Dedifferentiated amniotic fluid mesenchymal stem cell (primary cell): Measurements from ENCODE around the gene SSNA1.

Experiments
- DNase-seq: peaks from one replicate; pipeline ENCODE4 v3.0.0-alpha.2; 2016; ENCODE audit errors: extremely low spot score

SSNA1 gene

DNA sequence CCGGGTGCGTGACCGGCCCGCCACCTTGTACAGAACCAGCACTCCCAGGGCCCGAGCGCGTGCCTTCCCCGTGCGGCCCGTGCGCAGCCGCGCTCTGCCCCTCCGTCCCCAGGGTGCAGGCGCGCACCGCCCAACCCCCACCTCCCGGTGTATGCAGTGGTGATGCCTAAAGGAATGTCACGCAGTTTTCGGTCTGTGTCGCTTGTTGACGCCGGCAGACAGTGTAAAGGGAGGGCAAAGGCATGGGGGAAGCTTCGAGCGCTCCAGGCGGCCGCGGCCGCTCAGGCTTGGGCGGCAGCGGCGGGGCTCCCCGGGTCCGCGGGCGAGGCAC lies 19.9 kb upstream of the SSNA1 start:
- no peak for DNase-seq

DNA sequence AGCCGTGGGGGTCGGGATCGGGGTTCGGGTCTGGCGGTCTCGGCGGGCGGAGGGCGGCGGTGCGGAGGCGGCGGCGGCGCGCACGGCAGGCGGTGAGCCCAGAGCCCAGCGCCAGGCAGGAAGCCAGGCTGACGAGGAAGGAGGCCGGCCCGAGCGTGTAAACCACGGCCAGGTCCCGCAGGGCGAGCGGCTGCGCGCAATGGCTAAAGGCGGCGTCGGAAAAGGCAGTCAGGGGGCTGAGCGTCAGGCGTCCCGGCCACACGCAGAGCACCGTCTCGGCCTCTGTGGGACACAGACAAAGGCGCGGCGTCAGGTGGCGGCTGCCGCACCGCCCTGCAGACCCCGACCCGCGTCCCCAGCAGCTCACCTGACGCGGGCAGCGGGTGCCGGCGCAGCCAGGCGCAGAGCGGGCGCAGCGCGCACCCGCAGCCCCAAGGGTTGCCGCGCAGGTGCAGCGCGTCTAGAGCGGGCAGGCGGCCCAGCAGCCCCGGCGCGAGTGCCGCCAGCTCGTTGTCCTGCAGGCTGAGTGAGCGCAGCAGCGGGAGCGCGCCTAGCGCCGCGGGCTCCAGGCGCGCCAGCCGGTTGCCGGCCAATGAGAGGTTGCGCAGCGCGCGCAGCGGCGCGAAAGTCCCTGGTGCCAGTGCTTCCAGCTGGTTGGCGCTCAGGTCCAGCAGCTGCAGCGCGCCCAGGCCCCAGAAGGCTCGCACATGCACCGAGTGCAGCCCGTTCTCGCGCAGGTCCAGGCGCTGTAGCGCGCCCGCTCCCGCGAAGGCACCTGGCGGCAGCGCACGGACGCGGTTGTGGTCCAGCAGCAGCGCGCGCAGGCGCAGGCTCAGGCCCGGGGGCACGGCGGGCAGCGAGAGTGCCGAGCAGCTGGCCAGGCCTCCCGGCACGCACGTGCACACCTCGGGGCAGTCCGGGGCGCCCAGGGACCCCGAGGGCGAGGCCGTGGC lies 19.3 kb upstream of the SSNA1 start:
- no peak for DNase-seq

DNA sequence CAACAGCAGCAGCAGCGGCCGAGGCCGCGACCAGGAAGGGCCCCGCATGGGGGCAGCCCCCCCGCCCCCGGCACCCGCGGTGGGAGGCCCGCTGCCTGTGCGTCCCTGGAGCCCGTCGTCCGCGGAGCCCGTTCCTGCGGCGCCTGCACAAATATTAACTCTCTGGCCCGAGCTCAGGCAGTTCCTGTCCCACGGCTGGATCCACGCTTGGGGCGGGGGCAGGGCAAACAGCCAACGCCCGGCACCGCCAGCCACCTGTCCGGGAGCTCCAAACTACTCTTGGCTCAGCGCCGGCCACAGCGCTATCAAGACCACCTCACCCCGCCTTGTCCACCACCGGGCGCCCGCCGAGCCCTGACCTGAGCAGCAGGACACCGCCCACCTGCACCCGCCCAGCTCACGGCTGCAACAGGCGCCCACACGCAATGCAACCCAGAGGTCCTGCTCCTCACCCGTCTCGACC lies 18.5 kb upstream of the SSNA1 start, which contains the start of gene LRRC26:
Gene LRRC26 (minus strand): TSS at position 156 of the 463 bp plus-strand sequence. CDS start 108 bp downstream, at position 48.
- DNase-seq, result no peak

DNA sequence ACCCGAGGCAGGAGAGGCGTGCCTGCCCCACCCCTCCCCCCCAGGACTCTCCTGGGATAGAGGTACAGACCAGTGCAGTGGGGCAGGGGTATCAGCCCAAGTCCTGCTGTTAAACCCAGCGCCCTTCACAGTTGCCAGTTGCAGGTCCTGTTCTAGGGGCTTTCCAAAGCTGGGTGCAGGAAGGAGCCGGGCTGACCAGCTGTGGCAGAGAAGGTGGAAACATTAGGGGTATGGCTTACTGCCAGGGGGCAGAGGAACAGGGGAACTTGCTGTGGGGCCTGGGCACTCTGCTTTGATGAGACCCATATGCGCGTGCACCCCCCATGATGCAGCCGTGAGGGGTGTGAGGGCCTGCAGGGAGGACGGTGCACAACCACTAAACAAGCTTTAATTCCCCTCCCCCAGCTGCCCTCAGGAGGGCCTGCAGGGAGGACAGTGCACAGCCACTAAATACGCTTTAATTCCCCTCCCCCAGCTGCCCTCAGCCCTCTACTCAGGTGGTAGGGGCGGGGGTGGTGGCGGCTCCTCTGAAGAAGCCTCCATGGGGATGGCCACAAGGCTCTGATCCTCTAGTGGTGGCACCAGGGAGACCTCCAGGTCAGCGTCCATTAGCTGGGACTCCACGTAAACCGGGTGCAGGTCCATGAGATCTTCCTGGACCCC lies 17.9 kb upstream of the SSNA1 start:
- no peak for DNase-seq

DNA sequence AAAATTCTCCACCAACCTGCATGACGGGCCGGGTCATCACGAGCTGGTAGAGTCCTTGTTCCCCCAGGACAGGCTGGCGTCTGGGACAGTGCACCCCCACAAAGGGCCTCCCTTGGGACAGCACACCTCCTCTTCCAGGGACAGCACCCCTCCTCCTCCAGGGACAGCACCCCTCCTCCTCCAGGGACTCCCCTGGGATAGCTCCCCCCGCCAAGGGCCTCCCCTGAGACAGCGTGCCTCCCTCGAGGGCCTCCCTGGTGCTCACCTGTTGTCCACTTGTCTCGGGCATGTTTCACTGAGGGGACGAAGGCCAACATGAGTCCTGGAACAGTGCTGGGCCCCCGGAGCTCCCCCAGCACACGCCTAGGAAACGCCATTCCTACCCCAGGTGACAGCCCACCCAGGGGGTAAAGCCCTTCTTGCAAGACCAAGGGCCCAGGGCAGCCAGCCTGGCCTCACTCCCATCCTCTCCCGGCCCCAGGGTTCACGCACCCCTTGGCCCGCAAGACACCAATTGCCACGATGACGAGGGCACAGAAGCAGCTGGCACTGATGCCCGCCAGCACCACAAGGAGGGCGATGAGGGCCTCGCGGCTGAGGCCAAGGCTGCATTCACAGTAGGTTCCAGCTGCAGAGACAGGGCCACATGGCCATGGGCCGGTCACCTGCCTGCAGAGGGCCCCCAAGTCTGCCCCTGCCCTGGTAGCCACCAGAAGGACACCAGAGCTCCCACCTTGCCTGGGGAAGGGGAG lies 17.2 kb upstream of the SSNA1 start:
- DNase-seq, result no peak

DNA sequence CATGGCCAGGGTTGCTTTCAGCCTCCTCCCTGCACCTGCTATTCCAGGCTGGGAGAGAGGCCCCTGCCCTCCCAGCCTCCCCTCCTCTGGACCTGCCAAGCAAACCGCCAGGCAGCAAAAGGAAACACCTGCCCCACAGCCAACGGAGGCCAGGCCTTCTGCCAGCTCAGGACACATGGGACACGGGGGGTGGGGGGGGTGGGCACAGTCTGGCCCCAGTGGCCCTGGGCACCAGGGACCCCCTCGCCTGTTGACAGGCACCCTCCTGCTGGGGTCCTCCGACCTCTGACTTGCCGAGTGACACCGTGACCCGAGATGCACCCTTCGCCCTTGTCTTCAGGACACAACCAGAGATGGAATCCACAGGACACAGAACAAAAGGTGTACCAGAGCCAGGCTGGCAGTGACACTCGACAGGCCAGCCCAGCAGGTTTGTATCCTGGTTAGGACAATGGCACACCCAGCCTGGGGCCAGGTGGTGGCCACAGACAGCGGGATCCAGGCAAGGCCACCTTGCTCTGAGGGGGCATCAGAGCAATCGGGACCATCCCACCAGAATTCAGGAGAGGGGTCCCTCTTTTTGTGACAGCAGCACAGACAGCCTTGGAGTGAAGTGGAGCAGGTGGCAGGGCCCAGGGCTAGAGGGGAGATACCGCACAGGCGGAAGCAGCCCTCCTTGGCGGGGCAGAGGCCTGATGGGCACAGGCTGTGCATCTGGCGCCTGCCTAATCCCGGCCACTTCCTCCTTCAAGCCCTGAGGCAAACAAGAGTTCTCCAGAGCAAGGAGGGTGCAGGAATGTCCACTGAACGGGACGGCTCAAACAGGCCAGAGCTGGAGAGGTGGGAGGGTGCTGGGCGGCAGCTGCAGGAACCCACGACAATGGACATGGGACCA lies 15.3 kb upstream of the SSNA1 start:
- DNase-seq, result no peak

DNA sequence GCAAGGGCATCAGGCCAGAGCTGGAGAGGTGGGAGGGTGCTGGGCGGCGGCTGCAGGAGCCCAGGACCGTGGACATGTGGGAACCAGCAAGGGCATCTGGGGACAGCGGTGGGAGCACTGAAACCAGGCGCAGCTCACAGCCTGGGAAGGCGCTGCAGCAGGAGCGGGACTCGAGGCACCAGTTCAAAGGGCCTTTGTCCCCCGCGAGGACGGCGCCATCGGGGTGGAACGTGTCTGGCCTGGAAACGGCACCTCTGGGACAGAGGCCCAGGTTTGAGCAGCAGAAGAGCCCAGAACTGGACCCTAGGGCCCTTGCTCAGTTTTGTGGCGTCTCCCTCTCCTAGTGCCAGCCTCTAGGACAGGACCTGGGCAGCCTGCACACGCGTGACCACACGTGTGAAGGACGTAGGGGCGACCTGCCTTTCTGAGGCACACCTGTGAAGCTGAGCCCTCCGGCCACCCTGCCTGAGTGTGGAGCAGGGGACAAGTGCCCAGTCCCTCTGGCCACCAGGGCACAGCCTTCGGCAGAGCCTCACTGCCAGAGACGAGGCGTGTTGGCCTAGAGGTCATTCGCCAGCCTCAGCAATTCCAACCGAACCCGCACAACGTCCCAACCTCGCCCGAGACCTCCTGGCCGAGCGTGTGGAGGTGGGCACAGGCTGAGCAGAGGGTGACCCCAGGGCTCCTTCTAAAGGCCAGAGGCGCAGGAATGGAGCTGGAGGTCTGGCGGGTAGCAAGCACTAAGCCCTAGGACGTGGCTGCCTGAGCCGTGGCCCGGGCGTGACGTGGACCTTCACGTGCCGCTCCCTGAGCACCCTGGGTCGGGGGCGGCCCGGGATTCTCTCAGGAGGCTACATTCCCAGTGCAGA lies 14.4 kb upstream of the SSNA1 start:
- DNase-seq, result no peak

DNA sequence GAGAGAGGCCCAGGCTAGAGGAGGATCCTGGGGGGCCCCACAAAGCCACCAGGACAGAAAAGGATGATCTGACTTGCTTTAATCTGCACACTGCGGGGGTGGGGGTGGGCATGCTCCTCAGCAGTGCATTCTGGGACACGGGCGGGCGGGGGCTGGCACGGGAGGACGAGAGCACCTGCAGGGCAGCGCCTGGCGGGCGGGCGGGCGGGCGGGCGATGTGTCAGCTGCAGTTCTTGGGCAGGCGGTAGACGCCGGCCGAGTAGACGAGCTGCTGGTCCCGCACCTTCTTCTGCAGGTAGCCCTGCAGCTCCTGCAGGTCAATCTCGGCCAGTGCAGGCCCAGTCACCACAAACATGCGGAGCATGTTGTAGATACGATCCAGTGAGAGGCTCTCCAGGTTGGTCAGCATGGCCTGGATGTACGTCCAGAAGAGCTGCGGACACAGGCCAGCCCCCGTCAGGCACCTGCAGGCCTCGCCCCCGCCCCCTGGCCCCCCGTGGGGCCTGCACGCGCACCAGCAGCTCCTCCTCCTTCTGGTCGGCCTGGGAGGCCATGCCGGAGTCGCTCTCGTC lies 13.7 kb upstream of the SSNA1 start:
- DNase-seq, result no peak

DNA sequence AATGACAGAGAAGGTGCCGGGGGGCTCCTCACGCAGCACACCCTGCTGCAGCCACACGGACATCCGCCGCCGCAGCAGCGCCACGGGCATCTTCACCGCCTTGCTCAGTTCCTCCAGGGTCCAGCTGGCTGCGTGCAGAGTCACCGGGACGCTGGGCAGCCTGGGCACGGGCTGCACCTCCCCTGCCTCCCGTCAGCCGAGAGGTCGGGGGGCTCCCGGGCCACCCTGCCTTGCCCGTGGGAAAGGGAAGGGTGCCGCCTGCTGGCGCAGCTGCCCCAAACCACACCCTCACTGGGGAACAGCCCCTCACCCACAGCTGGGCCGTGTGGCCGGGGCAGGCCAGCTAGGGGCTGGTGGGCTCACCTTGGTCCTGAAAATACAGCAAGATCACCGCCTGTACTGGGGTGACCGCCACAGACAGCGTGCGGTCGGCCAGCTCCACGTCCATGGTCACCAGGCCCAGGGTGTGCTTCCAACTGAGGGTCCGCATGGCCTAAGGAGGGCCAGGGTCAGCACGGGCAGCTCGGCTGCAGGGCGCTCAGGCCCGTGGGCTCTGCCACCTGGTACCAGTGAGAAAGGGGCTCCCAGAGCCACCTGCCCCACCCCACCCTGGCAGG lies 13.0 kb upstream of the SSNA1 start:
- DNase-seq, result no peak

DNA sequence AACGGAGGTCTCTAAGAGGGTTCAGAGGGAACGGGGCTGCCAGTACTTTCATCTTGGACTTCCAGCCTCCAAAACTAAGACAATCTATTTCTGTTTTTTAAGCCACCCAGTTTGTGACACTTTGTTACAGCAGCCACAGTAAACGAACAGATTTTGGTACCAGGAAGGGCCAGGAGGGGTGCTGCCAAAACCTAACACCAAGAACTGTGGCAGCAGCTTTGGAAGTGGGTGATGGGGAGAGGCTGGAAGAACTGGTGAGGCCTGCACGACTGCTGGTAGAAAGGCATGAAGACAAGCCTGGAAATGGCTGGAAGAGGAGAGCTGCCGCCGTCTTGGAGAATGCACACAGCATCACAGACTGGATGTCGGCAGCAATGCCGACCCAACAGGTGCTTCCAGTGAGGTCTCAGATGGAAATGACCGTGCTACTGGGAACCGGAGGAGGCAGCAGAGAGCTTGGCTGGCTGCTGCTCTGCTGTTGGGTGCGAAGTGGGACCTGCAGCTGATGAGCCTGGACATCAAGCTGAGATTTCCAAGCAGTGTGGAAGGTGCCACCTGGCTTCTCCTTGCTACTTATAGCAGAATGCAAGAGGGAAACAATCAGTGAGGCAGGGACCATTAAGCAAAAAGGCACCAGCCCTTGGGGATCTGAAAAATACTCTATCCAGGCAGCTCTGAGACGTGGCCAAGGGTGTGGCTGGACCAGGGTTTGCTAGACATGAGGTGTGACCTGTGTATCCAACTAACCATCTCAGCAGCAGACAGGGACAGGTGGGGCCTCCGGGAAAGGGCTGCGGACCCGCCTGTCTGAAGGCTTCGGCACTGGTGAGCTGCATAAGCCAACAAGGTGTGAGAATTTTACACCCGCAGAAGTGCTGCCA lies 11.9 kb upstream of the SSNA1 start:
- no peak for DNase-seq

DNA sequence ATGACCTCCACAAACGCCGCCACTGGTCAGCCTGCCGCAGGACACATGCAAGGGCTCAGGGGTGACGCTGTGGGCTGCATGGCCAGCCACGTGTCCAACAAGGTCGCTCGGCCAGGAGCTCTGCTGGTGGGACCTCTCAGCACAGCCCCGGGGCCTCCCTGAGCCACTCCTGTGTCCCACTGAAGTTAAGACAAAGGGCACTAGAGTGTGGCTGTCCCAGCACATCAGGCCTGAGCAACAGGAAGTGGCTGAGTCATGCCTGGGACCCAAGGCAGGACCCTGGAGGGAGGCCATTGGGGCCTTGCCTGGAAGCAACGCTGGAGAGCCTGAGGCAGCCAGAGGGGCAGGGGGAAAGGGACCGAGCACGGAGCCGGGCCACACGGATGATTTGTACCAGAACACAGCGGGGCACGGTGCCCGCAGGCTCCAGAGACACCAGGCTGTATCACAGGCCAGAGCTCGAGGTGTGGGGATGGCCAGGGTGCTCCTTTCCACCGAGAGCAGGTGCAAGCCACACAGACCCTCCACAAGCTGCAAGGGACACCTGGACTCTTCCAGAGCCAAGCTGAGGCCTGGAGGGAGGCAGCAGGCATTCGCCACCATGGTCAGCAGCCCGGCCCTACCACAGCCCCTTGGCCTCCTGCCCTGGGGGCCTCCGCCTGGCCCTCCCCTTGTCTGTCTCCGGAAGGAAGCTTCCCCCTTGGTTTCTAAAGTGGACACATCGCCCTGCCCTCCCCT lies 10.1 kb upstream of the SSNA1 start:
- DNase-seq, result no peak

DNA sequence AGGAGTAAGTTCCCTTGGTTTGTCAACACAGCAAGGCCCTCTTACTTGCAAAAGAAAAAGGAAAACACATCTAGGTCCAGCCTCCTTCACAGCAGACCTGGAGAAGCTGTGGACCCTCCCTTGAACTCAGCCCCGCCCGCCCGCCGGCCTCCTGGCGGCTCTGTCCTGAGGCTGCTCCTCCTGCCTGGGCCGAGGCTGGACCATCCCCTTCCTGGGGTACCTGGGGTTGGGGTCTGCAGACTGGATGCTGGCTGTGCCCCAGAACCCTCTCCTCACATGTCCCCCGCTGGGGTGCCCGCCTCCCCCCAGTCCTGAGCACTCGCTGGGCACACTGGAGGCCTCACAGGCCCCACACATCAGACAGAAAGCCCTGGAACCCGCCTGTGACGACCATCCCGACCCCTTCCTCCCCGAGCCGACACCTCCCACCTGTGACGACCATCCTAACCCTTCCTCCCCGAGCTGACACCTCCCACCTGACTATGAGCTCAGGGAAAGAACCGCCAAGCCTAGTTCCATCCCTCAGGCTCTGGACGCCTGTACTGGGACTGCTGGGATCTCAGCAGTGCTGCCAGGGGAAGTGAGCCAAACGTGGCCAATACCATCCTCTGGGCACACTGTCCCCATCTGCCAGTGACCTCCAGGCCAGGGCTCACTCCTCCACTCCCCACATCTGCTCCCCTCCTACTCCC lies 9.4 kb upstream of the SSNA1 start:
- no peak for DNase-seq

DNA sequence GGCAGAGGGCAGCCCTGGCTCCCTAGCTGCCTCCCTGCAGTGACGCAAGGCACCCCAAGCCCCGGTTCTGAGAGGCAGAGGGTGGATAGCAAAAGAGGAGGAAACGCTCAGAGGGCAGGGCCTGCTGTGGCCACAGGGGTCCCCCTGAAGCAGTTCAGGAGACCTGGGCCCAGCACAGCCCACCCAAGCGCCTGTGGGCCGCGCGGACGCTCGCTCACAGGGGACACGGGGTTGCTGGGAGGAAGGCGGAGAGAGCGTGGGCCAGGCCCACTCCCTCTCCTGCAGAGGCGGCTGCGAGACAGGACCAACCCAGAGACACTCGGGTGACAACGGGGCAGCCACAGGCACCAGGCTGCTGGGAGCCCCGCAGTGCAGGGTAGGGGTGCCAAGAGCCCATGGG lies 8.7 kb upstream of the SSNA1 start:
- no peak for DNase-seq

DNA sequence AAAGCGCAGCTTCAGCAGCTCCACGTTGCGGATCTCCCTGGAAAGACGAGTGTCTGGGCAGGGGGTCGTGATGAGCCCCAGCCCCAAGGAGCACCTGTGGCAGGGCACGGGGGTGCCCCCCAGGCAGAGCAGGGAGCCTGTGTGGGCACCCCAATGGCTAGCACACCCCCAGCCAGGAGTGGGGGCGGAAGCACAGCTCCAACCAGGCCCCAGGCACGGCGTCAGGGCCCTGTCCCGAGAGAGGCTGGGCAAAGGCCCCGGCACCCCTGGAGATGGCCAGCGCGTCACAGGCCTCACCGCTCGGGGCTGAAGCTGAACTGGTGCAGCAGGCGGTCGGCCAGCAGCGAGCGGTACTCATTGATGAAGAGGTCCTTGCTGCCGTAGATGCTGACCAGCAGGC lies 8.0 kb upstream of the SSNA1 start:
- no peak for DNase-seq

DNA sequence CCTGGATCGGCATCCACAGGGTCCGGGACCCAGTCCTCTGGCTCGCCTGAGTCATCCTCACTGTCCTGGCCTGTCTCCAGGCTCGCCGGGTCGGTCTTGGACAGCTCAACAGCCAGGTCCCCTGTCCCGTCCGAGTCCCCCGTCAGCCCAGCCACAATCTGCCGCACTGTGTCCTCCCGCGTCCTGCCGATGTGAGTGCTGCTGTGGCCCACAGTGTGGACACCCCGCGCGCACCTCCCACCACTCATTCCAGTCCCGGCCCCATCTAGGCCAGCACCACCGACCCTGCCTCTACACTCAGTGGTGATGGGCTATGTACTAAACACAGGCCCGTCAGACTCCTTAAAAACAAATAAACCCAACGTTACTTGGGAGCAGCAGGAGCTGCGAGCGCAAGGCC lies 6.8 kb upstream of the SSNA1 start:
- no peak for DNase-seq

DNA sequence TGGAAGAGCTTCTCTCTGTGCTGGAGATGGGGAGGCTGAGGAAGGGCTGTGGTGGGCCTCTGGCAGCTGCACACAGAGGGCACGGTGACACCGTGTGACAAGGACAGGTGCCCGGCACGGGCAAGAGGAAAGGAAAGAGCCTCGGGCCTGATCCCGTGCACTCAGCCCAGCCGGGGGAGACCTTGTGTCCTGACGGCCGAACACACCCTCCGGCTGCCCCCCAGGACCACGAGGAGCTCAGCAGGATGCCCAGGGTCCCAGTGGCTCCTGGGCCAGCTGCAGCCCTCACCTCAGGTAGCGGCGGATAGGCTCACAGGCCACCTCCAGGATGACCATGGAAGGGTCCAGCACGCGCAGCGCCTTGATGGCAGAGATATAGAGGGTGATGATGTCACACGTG lies 5.6 kb upstream of the SSNA1 start:
- DNase-seq, result no peak

DNA sequence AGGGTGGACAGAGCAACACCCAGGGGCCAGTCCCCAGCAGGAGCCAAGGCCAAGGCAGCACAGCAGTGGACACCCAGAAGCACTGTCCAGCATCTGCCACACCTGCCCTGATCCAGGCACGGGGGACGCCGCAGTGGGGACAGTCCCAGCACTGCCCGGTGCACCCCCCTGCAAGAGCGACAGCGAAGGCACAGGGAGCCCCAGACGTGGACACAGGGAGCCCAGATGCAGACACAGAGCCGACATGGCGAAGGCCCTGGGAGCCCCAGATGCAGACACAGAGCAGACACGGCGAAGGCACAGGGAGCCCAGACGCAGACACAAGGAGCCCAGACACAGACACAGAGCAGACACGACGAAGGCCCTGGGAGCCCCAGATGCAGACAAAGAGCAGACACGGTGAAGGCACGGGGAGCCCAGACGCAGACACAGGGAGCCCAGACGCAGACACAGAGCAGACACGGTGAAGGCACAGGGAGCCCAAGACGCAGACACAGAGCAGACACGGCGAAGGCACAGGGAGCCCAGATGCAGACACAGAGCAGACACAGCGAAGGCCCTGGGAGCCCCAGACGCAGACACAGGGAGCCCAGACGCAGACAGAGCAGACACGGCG lies 4.4 kb upstream of the SSNA1 start:
- no peak for DNase-seq
